Mesenchymal stem cell (in vitro differentiated cells and primary cell): ENCODE data around the gene MLN.
A peak's percentile ranks its signal among the peaks of the same experiment; 100 is the strongest.

ENCODE experiments used
- DNase-seq: peaks from one replicate; pipeline ENCODE4 v3.0.0-alpha.2; 2013
- H2AFZ ChIP-seq: one replicate; pipeline ENCODE4 v1.6.1; 2013; ENCODE audit warnings: low read depth, mild to moderate bottlenecking, control low read depth, inconsistent platforms, low read length, moderate library complexity
- H2AK5ac ChIP-seq: 2 replicates; pipeline ENCODE4 v1.6.1; 2013; ENCODE audit warnings: low read length, moderate library complexity, mild to moderate bottlenecking, inconsistent platforms; ENCODE audit not compliant: severe bottlenecking
- H2BK120ac ChIP-seq: one replicate; pipeline ENCODE4 v1.6.1; 2013; ENCODE audit warnings: low read depth, mild to moderate bottlenecking, inconsistent platforms, low read length, moderate library complexity
- H2BK12ac ChIP-seq, 2 experiments: one replicate each; pipeline ENCODE4 v1.6.1; 2013; ENCODE audit warnings: inconsistent platforms in 2 of 2, low read length in 2 of 2, mild to moderate bottlenecking in 2 of 2, moderate library complexity in 2 of 2, control low read depth in 1 of 2
- H2BK15ac ChIP-seq: one replicate; pipeline ENCODE4 v1.6.1; 2013; ENCODE audit warnings: mild to moderate bottlenecking, low read depth, inconsistent platforms; ENCODE audit not compliant: poor library complexity, severe bottlenecking
- H2BK5ac ChIP-seq: 2 replicates; pipeline ENCODE4 v1.6.1; 2013; ENCODE audit warnings: low read depth, mild to moderate bottlenecking, low read length, control low read depth, inconsistent platforms; ENCODE audit not compliant: poor library complexity, severe bottlenecking
- H3K14ac ChIP-seq, 2 experiments: one replicate each; pipeline ENCODE4 v1.6.1; 2013; ENCODE audit warnings: inconsistent platforms in 2 of 2, low read length in 2 of 2, control low read depth in 1 of 2, mild to moderate bottlenecking in 1 of 2, moderate library complexity in 1 of 2
- H3K18ac ChIP-seq, 2 experiments: one replicate each; pipeline ENCODE4 v1.6.1; 2013; ENCODE audit warnings: inconsistent platforms in 2 of 2, low read length in 2 of 2, control low read depth in 1 of 2, low read depth in 1 of 2, mild to moderate bottlenecking in 1 of 2
- H3K23ac ChIP-seq, 2 experiments: one replicate each; pipeline ENCODE4 v1.6.1; 2013; ENCODE audit warnings: inconsistent platforms in 2 of 2, low read length in 2 of 2, mild to moderate bottlenecking in 2 of 2, moderate library complexity in 2 of 2, control low read depth in 1 of 2
- H3K27ac ChIP-seq: 2 replicates; pipeline ENCODE4 v1.5.1; 2013; ENCODE audit warnings: mild to moderate bottlenecking, moderate library complexity, low read length, control low read depth, inconsistent platforms; ENCODE audit not compliant: poor library complexity, severe bottlenecking
- H3K27me3 ChIP-seq, 2 experiments: 2 replicates each; pipeline versions ENCODE4 v1.6.1 to v1.7.0; 2013; ENCODE audit warnings: low read length in 2 of 2, mild to moderate bottlenecking in 2 of 2, moderate library complexity in 2 of 2, control low read depth in 1 of 2, inconsistent platforms in 1 of 2; ENCODE audit not compliant: control insufficient read depth in 1 of 2, insufficient read depth in 1 of 2
- H3K36me3 ChIP-seq, 2 experiments: 2 replicates each; pipeline versions ENCODE4 v1.6.1 to v1.7.0; 2013; ENCODE audit warnings: low read length in 2 of 2, control low read depth in 1 of 2, inconsistent platforms in 1 of 2, low read depth in 1 of 2, mild to moderate bottlenecking in 1 of 2; ENCODE audit not compliant: insufficient read depth in 2 of 2, control insufficient read depth in 1 of 2
- H3K4ac ChIP-seq, 2 experiments: one replicate each; pipeline ENCODE4 v1.6.1; 2013; ENCODE audit warnings: inconsistent platforms in 2 of 2, low read length in 2 of 2, mild to moderate bottlenecking in 2 of 2, moderate library complexity in 2 of 2, control low read depth in 1 of 2, low read depth in 1 of 2
- H3K4me1 ChIP-seq: 2 replicates; pipeline ENCODE4 v1.6.1; 2013; ENCODE audit warnings: low read depth, low read length, control low read depth; ENCODE audit not compliant: control insufficient read depth, insufficient read depth
- H3K4me2 ChIP-seq: 2 replicates; pipeline ENCODE4 v1.6.1; 2013; ENCODE audit warnings: low read length, mild to moderate bottlenecking, inconsistent platforms; ENCODE audit not compliant: poor library complexity, severe bottlenecking
- H3K4me3 ChIP-seq, 2 experiments: 2 replicates each; pipeline versions ENCODE4 v1.5.1 to v1.7.0; 2013; ENCODE audit warnings: low read length in 2 of 2, mild to moderate bottlenecking in 2 of 2, control low read depth in 1 of 2, low read depth in 1 of 2; ENCODE audit not compliant: insufficient read depth in 1 of 2
- H3K79me1 ChIP-seq: replicated peaks from 2 replicates; pipeline ENCODE4 v1.6.1; 2013; ENCODE audit warnings: mild to moderate bottlenecking, control low read depth, low read length, inconsistent platforms; ENCODE audit not compliant: poor library complexity, severe bottlenecking
- H3K9ac ChIP-seq: 2 replicates; pipeline ENCODE4 v1.7.0; 2013; ENCODE audit warnings: mild to moderate bottlenecking, low read length, moderate library complexity
- H3K9me3 ChIP-seq: 2 replicates; pipeline ENCODE4 v1.7.0; 2013; ENCODE audit warnings: mild to moderate bottlenecking, low read length; ENCODE audit not compliant: control insufficient read depth
- H4K8ac ChIP-seq: one replicate; pipeline ENCODE4 v1.6.1; 2013; ENCODE audit warnings: inconsistent platforms, mild to moderate bottlenecking, low read length, moderate library complexity
- H4K91ac ChIP-seq: one replicate; pipeline ENCODE4 v1.6.1; 2013; ENCODE audit warnings: mild to moderate bottlenecking, low read length, inconsistent platforms
- WGBS: methylation state at CpG from one replicate; pipeline ENCODE4 v1.1.7; 2013; ENCODE audit warnings: mixed read lengths; 5-methylcytosine and 5-hydroxymethylcytosine counted together

MLN gene

GRCh38 chr6:33766921-33767907 lies 36.6 kb downstream of the MLN start:
- 79% methylated on average over 8 of the region's 11 CpGs for WGBS
- H3K14ac ChIP-seq = no peak overlapping the region
- no peak for DNase-seq

GRCh38 chr6:33765368-33765767 lies 38.4 kb downstream of the MLN start:
- H3K4ac ChIP-seq = no peak overlapping the region
- H3K36me3 ChIP-seq = no peaks in the 10 kb centered on the region
- no peak overlapping the region for H2AFZ ChIP-seq
- 94% methylated on average over 9 of the region's 9 CpGs for WGBS
- no peak overlapping the region for H3K9ac ChIP-seq
- no peak for DNase-seq
- H3K4me1 ChIP-seq = peaks cover 36% of the 10 kb centered on the region
- no peak overlapping the region for H3K27ac ChIP-seq
- peak overlapping the region; percentile 38 for H2AK5ac ChIP-seq
- no peak overlapping the region for H3K4me3 ChIP-seq
- H2BK12ac ChIP-seq = no peak overlapping the region
- H3K27me3 ChIP-seq = peaks cover 0 to 33% of the 10 kb centered on the region in 2 experiments
- H2BK120ac ChIP-seq = no peak overlapping the region
- peaks cover 8% of the 10 kb centered on the region for H3K9me3 ChIP-seq
- H3K23ac ChIP-seq = no peak overlapping the region
- H4K91ac ChIP-seq = no peak overlapping the region
- H3K4me2 ChIP-seq = no peak overlapping the region
- peak overlapping the region in 1 of 2 experiments; percentile 11 for H3K18ac ChIP-seq
- H3K14ac ChIP-seq = peak overlapping the region in 1 of 2 experiments; percentile 9
- H4K8ac ChIP-seq = peak overlapping the region; percentile 55
- no peak overlapping the region for H2BK15ac ChIP-seq
- no peaks in the 10 kb centered on the region for H3K79me1 ChIP-seq
- H2BK5ac ChIP-seq = no peak overlapping the region

More at GRCh38 chr6:33766921-33767907, 36.6 kb downstream of the MLN start:
- peaks cover 34% of the 10 kb centered on the region for H3K4me1 ChIP-seq
- H4K91ac ChIP-seq = peak overlapping the region; percentile 34
- H2BK12ac ChIP-seq = no peak overlapping the region
- peaks cover 0 to 26% of the 10 kb centered on the region in 2 experiments for H3K27me3 ChIP-seq
- no peak overlapping the region for H2AFZ ChIP-seq
- no peak overlapping the region for H3K27ac ChIP-seq
- no peak overlapping the region for H3K9ac ChIP-seq
- peaks cover 3 to 6% of the 10 kb centered on the region in 2 experiments for H3K36me3 ChIP-seq
- no peak overlapping the region for H3K4me2 ChIP-seq
- H2BK15ac ChIP-seq = no peak overlapping the region
- H3K9me3 ChIP-seq = peaks cover 8% of the 10 kb centered on the region
- H2BK5ac ChIP-seq = no peak overlapping the region
- no peak overlapping the region for H4K8ac ChIP-seq
- H3K4me3 ChIP-seq = no peak overlapping the region
- H3K4ac ChIP-seq = no peak overlapping the region
- no peak overlapping the region for H2BK120ac ChIP-seq
- H2AK5ac ChIP-seq = no peak overlapping the region
- H3K18ac ChIP-seq = peak overlapping the region in 1 of 2 experiments; percentile 5
- H3K23ac ChIP-seq = no peak overlapping the region
- H3K79me1 ChIP-seq = no peaks in the 10 kb centered on the region

GRCh38 chr6:33764036-33764435 lies 39.8 kb downstream of the MLN start:
- DNase-seq = no peak
- Histone ChIP-seq H3K4me3 (no peak overlapping the region), H3K9me3 (peaks cover 8% of the 10 kb centered on the region), H2BK12ac (no peak overlapping the region), H2BK15ac (no peak overlapping the region), H3K79me1 (no peaks in the 10 kb centered on the region), H3K36me3 (no peaks in the 10 kb centered on the region), H3K4me1 (peaks cover 30% of the 10 kb centered on the region), H2BK5ac (no peak overlapping the region), H3K18ac (no peak overlapping the region), H3K27me3 (peaks cover 0 to 33% of the 10 kb centered on the region in 2 experiments), H2AFZ (no peak overlapping the region), H2BK120ac (no peak overlapping the region), H3K4ac (no peak overlapping the region), H3K27ac (no peak overlapping the region), H3K23ac (no peak overlapping the region), H4K8ac (no peak overlapping the region), H3K14ac (peak overlapping the region in 1 of 2 experiments; percentile 11), H3K9ac (no peak overlapping the region), H3K4me2 (no peak overlapping the region), H2AK5ac (peak overlapping the region; percentile 6), H4K91ac (no peak overlapping the region)
- 92% methylated on average over 2 of the region's 2 CpGs for WGBS

DNA sequence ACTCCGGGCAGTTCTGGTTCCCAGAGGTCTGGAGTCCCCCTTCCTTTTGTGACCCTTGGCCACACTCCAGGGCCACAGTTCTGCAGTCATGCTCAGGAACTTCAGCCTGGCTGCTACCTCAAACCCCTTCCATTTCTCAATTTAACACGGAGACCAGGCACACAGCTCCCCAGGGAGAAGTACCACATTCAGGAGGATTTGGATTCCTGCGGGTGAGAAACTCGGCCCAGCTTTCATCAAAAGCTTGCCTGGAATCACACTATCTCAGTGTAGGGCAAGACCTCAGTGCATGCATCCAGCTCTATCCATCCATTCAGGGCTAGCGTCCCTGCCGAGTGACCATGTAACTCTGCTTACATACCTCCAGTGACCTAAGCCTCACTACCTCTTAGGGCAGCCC lies 40.3 kb downstream of the MLN start:
- no peaks in the 10 kb centered on the region for H3K36me3 ChIP-seq
- peaks cover 26% of the 10 kb centered on the region for H3K4me1 ChIP-seq
- 59% methylated on average over 6 of the region's 6 CpGs for WGBS
- H3K27me3 ChIP-seq = peaks cover 0 to 33% of the 10 kb centered on the region in 2 experiments
- no peak overlapping the region for H3K9ac ChIP-seq
- H3K23ac ChIP-seq = no peak overlapping the region
- no peak overlapping the region for H2BK12ac ChIP-seq
- peaks cover 8% of the 10 kb centered on the region for H3K9me3 ChIP-seq
- H2AFZ ChIP-seq = no peak overlapping the region
- H2AK5ac ChIP-seq = peak overlapping the region; percentile 17
- H3K4me2 ChIP-seq = no peak overlapping the region
- H3K27ac ChIP-seq = no peak overlapping the region
- H4K8ac ChIP-seq = no peak overlapping the region
- H3K4ac ChIP-seq = no peak overlapping the region
- no peak overlapping the region for H3K4me3 ChIP-seq
- H3K79me1 ChIP-seq = no peaks in the 10 kb centered on the region
- H2BK5ac ChIP-seq = no peak overlapping the region
- H3K18ac ChIP-seq = no peak overlapping the region
- no peak overlapping the region for H3K14ac ChIP-seq
- no peak overlapping the region for H2BK15ac ChIP-seq
- no peak for DNase-seq
- no peak overlapping the region for H2BK120ac ChIP-seq
- peak overlapping the region; percentile 8 for H4K91ac ChIP-seq
